Smooth muscle cell of the brain vasculature (primary cell): ENCODE measurements around the gene ALG14.
"Not testable (repeated sequence)": the region's sequence is repeated elsewhere in the genome, so short reads cannot be mapped to it uniquely, and the experiment has no call there.

Experiments used
- DNase-seq: peaks from one replicate; pipeline ENCODE4 v3.0.0-alpha.2; 2012; ENCODE audit warnings: low read depth, low spot score

The ALG14 gene, protein sequence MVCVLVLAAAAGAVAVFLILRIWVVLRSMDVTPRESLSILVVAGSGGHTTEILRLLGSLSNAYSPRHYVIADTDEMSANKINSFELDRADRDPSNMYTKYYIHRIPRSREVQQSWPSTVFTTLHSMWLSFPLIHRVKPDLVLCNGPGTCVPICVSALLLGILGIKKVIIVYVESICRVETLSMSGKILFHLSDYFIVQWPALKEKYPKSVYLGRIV

DNA sequence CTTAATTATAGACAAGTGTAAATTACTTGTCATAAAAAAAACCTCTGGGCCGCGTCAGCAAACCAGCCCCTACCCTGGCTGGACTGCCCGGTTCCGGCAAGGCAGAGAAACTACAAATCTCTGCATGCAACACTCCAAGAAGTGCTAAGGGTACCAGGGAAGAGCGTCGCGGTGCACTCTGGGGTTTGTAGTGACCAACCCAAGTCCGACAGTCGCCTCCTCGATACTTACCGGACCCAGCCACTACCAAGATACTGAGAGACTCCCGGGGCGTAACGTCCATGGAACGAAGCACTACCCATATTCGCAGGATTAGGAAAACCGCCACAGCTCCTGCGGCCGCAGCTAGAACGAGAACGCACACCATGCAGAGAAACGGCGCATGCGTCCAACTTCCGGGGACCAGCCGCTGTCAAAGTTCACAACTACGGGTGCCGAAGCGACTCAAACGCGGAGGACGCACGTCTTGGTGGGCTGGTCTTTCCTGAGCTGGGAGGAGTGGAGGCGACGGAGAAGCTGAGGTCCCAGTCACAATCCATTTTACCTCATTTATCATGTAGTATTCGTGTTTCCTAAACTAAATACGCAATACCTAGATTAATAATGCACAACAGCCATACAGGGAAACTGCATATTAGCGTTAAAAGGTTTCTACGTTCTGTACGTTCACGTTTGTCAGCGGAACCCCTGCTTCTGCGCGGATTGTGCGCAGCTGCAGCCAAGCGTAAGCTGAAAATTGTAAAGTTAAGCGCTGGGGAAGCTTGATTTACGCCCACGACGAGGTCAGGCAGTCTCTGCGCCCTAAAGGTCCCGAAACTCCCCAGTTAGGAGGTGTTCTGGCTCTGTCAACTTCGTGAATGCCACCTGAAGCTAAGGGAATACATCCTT lies at the start of gene ALG14:
Gene ALG14 (minus strand): TSS at position 420 of the 888 bp plus-strand sequence. CDS start 53 bp downstream, at position 367.
- peak; percentile 92 for DNase-seq

GRCh38 chr1:95122151-95122697 lies 49.5 kb upstream of the ALG14 start:
- no peak for DNase-seq

- DNase-seq, result no peak
These were observed 46.5 kb upstream of the ALG14 start for GRCh38 chr1:95119273-95119672.

DNA sequence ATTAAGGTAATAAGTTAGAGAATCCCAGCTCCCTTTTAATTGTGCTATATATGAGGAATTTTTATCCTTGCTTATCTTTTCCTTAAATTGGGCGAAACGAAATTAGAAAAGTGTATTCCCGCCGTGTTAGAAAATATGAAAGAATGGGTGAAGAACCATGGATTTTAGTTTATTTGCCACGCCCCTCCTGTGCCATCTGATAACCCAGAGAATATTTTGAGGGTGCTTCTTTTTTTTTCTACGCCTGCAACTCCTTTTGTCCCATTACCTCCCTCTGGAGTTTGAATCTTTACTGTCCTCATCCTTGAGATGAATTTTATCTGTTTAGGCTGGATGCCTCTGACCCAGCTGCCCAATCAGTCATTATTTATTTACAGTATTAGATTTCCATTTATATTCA lies 46.0 kb upstream of the ALG14 start:
- DNase-seq, result no peak

DNA sequence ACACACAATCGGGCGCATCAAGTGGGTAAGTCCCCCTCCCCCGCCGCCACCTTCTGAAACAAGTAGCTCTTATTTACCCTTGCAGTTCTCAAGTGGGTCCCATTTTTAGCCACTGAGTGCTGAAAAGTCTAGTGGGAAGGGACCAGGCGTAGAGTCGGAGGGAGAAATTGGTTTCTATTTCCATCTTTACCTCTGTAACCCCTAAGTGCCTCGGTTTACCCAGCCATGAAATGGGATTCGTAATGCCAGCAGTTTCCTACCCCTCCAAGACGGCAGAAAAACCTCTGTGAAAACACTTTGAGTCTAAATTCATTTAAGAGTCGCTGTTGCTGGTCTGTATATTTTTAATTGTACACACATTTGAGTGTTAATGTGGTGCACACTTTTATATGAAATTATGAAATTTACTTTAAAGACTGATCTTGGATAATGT lies 45.3 kb upstream of the ALG14 start:
- no peak for DNase-seq

DNA sequence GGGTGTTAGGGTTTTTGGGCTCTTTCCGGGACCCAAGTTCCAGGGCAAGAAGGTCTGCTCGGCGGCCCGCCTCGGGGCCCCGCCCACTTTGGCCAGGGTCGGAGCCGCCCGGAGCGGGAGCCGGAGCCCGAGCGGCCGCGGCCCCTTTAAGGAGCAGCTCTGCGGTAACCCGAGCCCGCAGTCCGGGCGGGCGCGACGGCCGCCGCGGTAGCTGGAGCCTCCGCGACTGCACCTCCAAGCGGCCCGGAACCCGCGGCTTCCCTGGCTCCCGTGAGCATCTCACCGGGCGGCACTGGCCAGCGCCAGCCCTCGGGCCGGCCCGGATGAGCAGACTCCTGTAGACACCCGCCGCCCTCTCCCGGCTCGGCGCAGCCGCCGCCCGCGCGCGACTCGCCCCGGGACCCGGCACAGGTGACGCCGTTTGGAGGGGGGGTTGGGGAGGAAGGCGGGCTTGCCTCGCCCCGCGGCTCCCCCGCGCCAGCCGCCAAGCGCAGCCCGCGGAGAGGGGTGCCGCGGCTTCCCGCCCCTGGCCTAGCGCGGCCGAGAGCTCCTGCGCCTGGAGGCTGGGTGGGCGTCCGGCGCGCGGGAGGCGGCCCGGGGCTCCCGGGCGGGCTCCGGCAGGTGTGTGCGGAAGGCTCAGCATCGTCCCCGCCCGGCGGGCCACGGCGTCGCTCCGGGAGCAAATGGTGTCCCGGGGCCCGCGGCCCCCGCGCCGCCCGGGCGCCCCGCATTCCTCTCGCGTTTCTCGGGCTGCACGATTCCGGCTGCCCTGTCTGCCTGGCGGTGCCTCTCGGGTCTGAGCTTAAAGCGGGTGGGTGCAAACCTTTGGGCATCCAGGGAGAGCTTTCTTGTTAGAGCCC lies 44.7 kb upstream of the ALG14 start, which contains the start of gene TLCD4:
Gene TLCD4 (plus strand): TSS at position 149 of the 860 bp plus-strand sequence. CDS start 26,547 bp downstream, outside the sequence.
- DNase-seq, result no peak

DNA sequence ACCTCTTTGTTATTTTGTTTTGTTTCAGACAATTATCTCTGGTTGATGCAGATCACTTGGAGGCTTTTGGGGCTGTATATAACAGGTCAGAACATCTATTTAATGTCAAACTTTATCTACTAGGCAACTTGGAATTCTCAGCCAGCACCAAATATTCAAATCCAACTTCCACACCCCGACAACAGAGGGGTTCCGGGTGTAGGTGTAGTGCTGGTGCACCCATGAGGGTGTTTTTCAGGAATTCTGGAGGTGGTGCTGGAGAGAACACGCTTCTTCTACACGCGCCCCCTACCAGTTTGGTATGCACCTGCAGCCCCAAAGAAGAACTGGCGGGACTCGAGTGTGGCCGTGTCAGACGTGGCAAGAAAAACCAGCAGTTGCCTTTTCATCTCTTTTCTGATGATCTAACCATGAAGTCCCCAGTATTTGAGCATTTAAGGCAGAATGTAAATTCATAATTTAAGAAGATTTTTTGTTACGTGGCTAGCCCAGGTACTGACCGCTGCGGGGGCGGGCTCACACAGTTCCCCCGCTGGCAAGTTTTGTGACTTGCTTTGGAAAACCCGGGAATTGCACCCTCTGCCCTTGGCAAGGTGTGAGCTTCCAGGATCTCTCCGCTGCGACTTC lies 43.9 kb upstream of the ALG14 start:
- DNase-seq, result no peak

GRCh38 chr1:95115708-95116137 lies 43.0 kb upstream of the ALG14 start:
- DNase-seq, result no peak

- no peak for DNase-seq
These were observed 40.9 kb upstream of the ALG14 start for GRCh38 chr1:95113684-95114083.

DNA sequence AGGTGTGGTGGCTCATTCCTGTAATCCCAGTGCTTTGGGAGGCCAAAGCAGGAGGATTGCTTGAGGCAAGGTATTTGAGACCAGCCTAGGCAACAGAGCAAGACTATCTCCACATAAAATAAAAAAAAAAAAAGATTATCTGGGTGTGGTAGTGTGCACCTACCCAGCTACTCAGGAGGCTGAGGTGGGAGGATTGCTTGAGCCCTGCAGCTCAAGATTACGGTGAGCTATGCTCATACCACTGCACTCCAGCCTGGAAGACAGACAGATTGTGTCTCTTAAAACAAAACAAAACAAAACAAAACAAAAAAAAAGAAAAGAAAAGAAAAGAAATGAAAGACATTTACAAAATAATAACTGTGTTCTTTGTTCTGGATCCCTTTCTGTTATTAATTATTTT lies 38.3 kb upstream of the ALG14 start:
- DNase-seq, result no peak

DNA sequence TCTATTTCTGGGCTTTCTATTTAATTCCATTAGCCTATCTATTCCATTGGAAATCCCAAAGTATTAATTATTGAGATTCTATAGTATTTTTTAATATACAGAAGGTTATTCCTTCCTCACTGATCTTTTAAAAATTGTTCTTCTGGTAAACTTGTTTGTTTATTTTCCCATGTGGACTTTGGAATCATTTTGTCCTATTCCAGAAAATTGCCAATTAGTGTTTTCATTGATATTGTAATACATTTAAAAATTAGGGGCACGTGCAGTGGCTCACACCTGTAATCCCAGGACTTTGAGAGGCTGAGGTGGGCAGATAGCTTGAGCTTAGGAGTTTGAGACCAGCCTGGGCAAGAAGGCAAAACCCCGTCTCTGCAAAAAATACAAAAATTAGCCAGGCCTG lies 36.0 kb upstream of the ALG14 start:
- DNase-seq, result no peak

DNA sequence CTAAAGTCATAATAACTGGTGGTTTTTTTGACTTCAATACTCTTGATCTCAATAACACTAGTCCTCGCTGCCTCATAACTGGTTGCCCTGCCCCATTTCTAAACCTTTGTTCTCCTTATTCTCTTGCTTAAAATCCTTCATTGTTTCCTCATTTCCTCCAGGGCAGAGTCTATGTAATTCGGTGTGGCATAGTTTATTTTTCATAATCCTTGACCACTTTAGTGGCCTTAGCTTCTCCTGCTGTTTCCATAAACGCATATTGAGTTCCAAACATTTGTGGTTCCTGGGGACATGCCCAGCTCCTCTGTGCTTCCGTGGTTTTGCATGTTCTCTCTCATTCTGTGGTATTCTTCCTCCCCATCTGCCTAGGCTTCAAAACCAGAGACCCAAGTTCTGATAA lies 25.4 kb upstream of the ALG14 start:
- no peak for DNase-seq

GRCh38 chr1:95097426-95097825 lies 24.7 kb upstream of the ALG14 start:
- DNase-seq, result no peak

DNA sequence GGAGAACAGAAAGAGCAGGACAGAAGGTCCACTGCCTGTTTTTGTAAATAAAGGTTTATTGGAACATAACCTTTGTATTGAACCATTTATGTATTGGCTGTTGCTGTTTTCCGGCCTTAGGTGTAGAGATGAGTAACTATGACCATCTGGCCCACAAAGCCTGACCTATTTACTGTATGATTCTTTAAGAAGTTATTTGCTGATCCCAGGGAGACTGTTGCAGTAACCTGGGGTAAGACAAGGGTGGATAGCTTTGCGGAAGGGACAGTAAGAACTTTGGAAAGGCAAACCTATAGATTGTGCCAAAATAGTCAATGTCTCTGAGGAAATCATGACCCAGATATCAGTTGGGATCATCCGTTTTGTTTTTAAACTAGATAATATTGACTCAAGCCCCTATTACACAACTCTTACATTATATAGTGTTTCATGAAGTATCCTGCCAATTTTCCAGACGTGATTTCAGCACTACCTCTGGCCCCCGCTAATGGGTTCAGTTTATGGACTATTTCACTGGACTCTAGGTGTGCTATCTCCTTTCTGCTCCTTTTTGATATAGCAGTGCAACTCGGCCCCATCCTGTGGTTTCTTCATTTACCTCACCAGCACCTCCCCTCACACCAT lies 23.6 kb upstream of the ALG14 start:
- DNase-seq, result no peak

DNA sequence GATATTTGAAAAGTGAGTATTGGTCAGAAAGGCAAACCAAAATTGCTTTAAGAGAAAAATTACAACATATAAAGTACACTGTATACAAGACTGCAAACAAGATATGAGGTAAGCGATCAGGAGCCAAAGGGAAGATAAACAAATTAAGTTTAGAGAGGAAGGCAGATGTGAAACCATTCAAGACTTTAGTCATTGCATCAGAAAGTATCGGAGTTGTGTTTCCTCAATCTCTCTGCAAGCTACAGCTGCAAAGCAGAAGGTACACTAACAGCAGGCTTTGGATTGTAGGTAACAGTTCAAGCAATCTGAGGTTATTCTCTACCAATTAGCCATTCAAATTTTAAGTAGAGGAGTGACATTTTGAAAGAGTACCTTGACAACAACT lies 23.1 kb upstream of the ALG14 start:
- DNase-seq, result no peak

DNA sequence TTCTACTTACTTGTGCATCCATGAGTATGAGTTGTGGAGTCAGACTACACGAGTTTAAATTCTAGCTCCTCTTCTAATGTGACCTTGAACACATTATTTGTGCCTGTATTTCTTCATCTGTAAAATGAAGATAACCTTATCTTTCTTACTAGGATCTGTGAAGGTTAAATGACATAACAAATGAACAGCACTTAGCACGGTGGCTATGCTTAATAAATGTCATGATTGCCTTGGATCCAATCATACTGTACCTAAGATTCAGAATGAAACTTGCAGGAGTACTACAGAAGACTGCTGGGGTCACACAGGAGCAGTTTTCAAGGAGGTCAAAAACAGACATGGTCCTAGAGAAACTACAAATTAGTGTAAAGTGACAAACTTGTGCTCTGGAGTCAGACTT lies 22.2 kb upstream of the ALG14 start:
- no peak for DNase-seq

DNA sequence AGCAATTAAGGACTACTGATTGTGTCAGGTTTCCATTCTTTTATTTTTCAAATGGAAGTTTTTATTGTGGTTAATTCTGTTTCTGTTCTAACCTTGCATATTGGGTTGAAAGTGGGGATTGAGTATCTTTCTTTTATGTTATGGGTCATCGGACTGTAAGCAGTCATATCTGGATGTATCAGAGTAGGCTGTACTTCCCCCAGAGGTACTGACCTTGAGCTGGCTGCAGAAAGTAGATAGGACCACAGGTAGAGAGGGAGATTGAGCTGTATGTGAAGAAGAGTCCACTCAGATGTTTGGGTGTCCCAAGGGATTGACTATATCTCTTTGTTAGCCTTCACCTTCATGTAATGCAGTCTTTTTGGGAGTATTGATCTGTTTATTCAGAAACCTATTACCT lies 20.5 kb upstream of the ALG14 start:
- no peak for DNase-seq

DNA sequence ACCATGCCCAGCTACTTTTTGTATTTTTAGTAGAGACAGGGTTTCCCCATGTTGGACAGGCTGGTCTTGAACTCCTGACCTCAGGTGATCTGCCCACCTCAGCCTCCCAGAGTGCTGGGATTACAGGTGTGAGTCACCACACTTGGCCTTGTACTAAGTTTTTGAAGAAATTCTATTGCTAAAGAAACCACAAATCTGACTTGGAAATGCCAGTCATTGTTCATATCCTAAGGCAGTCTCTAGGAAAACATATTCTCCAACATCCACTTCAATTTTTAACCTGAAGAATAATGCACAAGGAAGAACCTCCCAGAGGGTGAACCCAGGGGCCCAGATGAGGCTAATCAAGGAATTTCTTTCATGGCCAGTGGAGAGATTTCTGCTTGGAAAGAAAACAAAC lies 20.1 kb upstream of the ALG14 start:
- DNase-seq, result not testable (repeated sequence)

- DNase-seq, result not testable (repeated sequence)
These were observed 18.5 kb upstream of the ALG14 start for GRCh38 chr1:95091290-95091689.

DNA sequence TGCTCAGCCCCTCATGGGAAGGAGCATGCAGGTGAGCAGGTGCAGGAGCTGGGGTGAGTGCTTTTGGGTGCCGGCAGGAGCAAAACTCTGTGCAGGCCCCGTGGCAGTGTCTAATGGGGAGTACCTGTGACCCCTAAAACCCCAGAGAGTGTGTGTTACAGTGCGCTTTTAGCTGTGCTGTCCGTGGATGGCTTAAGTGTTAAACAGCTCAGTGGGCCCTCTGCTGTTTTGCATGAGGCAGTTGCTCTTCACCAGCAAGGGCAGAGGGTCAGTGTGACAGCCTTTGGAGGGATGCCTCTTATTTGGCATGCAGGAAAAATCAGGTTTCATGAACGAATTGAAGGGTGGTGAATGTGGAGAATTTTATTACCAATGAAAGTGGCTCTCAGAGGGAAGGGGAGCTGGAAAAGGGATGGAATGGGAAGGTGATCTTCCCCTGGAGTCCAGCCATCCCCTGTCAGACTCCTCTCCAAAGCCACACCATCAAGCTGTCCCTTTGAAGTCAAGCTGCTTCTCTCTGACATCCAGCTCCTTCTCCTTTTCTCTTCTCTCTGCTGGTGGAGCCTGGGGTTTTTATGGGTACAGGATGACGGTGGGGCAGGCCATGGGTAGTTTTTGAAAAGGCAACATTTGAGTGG lies 17.0 kb upstream of the ALG14 start:
- DNase-seq, result no peak
